RPMI8226 (cell line): ENCODE data around the gene EOLA1.
A peak's percentile ranks its signal among the peaks of the same experiment; 100 is the strongest.
"Not testable (repeated sequence)": the region's sequence is repeated elsewhere in the genome, so short reads cannot be mapped to it uniquely, and the experiment has no call there.

Source experiments
- DNase-seq: peaks from one replicate; pipeline ENCODE4 v3.0.0-alpha.2; 2015

Gene EOLA1

DNA sequence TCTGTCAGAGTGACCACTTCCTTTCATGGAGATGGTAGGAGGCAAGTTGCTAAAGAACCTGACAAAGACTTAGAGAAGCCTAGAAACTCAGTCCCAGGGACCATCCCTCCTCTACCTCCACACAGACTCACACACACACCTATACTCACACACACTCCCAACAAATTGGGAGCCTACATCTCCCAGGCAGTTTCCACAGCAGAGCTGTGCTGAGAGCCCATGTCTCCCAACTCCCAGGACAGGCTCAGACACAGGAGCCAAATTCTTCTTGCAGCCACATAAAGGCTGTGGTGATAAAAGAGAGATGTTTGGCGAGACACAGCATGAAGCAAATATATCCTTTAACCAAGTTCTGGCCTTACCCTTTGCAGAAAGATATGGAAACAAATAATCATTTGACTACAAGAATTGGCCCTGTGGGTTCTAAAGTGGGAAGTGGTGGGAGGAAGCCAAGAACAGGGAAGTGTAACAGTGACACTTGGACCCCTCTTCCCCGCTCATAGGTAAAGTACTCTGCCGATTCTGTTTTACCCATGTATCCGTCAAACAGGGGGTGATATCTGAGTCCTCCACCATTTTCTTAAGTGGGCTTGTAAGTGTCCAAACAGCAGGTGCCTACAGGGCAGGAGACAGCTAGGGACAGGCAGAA is 24.7 kb upstream of the EOLA1 start:
- DNase-seq: no peak

DNA sequence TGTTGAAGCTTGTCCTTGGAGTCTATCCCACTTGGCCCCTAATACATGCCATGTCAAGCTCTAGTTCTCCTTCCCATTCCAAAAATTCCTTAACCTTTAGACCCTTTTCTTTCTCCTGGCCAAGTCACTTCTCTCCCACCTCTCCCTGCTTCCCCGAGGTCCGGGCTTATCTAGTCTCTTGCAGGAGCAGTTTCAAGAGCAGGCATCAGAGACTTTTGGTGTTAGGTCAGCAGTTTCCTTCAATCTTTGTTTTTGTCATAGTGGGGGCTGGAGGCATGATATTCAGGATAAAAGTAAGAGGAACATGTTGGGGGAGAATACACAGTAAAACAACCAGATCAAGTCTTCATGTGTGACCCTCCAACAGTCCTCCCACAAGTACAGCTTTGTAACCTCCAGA is 24.2 kb upstream of the EOLA1 start:
- DNase-seq: no peak

DNA sequence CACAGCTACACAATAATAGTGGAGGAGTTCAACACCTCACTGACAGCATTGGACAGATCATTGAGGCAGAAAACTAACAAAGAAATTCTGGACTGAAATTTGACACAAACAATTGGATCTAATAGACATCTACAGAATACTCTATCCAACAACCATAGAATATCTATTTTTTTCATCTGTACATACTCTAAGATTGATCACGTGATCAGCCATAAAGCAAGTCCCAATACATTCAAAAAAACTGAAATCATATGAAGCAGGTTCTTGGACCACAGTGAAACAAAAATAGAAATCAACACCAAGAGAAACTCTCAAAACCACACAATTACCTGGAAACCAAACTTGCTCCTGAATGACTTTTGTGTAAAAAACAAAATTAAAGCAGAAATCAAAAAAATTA is 23.5 kb upstream of the EOLA1 start:
- DNase-seq: no peak

DNA sequence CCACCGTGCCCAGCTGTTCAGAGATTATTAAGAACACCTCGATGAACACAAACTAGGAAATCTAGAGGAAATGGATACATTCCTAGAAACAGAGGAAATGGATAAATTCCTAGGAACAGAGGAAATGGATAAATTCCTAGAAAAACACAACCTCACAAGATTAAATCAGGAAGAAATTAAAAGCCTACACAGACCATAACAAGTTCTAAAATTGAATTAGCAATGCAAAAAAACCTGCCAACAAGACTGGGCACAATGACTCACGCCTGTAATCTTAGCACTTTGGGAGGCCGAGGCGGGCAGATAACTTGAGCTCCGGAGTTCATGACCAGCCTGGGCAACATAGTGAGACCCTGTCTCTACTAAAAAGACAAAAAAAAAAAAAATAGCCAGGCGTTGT is 22.6 kb upstream of the EOLA1 start:
- DNase-seq: no peak

DNA sequence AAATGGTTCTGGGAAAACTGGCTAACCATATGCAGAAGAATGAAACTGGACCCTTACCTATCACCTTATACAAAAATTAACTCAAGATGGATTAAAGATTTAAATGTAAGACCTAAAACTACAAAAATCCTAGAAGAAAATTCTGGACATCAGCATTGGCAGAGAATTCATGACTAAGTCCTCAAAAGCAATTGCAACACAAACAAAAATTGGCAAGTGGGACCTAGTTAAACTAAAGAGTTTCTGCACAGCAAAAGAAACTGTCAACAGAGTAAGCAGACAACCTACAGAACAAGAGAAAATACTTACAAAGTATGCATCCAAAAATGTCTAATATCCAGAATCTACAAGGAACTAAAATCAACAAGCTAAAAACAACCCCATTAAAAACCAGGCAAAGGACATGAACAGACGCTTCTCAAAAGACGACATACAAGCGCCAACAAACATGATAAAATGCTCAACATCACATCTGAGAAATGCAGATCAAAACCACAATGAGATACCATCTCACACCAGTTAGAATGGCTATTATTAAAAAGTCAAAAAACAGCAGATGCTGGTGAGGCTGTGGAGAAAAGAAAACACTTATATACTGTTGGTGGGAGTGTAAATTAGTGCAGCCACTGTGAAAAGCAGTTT is 20.1 kb upstream of the EOLA1 start:
- not testable (repeated sequence) for DNase-seq

DNA sequence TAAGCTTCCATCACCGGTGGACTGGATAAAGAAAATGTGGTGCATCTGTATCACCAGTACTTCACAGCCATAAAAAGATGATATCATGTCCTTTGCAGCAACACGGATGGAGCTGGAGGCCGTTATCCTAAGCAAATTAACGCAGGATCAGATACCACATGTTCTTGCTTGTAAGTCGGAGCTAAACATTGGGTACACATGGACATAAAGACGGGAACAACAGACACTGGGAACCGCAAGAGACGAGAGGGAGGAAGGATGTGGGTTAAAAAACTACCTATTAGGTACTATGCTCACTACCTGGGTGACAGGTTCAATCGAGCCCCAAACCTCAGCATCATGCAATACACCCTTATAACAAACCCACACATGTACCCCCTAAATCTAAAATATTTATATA is 19.4 kb upstream of the EOLA1 start:
- no peak for DNase-seq

DNA sequence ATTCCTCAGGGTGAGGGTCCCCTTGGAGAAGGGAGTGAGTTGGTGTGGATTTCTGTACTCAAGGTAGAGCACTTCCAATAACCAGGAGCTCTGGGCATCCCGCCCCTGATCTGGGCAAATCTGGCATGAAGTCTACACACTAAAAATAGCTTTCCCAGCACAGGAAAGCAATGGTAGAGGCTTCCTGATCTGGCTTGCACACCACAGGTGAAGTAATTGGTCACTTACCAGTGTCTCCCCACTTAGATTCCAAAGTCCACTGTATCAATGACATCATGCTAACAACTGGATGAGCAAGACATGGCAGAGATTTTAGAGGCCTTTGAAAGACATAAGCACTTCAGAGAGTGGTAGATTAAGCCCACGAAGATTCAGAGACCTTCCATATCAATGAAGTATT is 17.9 kb upstream of the EOLA1 start:
- no peak for DNase-seq

DNA sequence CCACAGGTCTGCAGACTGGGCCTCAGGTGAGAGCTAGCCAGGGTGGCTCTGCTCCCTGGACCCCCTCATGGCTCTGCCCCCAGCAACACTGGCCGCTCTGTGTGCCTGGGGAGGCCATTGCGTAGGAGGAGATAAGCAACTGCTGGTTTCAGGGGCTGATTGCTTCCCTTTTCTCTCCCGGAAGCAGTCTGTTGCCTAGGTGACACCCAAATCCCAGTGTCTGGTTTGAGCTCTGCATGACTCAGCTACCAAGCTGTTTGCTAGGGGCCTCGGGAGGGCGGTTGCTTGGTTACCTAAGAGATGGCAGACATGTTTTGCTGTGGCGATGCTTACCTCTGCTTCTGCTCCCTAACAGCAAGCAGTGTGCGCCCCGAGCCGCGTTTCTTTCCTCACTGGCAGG is 15.4 kb upstream of the EOLA1 start:
- DNase-seq: peak; percentile 65

DNA sequence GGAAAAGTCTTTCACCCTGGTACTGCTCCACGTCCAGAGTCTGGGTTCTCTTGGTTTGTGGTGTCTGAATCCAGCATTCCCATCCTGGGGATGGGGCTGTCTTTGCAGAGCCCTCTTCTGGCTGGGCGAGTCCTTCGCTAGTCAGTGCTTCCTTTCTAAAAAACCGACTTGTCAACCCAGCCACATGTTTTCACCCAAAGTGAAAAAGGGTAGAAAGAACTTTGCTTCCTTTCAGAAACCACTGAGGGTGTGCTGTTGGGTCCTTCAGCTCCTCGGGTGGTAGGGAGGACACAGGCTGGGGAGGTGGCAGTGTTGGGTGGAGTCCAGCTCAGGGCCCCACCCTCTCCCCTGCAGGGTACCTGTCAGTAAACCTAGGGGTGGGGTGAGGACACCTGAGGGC is 14.9 kb upstream of the EOLA1 start:
- peak; percentile 53 for DNase-seq

DNA sequence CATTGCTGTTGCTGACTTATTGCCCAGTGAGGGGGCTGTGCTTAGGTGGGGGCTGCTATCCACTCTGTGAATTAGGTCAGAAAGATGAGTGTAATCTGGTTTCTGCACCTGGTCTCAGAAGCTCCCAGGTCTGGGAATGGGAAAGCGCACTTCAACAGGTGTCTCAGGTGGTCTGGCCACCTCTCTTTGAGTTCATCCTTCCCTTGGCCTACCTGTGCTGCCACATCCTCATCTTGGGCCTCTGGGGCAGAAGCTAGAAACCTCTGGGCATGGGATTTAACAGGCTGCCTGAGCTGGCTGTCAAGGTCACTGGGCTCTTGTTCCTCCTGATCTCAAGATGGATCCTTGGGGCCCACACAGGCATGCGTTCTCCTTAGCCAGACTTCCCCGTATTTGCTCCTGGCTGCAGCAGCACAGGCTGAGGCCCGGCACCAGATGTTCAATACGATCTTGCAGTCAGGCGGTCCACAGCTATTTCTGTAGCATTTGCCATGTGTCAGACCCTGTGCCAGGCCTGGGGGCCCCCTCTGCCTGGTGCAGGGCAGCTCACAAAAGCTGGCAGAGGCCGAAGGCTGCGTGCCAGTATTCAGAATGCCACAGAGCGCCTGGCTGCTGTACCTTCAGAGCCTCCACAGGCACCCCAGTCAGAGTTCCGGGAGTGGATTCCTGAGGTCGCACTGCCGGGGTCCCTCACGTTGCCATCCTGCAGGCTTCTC is 14.3 kb upstream of the EOLA1 start:
- DNase-seq: not testable (repeated sequence)

DNA sequence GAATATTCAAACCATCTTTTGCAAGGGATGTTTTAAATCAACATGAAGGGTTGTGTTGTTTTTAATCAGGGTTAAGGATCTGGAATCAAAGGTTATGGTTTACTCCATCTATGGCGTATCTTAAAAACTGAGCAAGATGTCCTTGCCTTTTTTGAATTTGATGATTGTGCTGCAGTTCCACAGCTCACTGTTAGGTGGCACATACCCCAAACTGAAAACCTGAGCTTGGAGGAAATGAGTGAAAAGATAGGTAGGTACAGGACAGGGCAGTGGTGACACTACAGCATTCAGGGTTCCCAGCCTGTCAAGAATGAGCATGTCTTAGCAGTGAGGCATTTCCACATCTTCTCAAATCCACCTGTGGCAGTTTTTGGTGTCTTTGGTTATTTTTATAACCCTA is 13.1 kb upstream of the EOLA1 start:
- DNase-seq: peak; percentile 44

DNA sequence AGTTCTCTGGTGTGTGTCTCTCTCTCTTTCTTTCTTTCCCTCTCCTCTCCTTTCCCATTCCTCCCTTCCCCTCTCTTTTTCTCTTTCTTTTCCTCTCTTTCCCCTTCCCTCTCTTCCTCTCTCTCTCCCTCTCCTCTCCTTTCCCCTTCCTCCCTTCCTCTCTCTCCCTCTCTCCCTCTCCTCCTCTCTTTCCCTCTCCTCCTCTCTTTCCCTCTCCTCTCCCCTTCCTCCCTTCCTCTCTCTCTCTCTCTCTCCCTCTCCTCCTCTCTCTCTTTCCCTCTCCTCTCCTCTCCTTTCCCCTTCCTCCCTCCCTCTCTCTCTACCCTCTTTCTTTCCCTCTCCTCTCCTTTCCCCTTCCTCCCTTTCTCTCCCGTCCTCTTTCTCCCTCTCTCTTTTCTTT is 12.4 kb upstream of the EOLA1 start:
- DNase-seq: no peak

DNA sequence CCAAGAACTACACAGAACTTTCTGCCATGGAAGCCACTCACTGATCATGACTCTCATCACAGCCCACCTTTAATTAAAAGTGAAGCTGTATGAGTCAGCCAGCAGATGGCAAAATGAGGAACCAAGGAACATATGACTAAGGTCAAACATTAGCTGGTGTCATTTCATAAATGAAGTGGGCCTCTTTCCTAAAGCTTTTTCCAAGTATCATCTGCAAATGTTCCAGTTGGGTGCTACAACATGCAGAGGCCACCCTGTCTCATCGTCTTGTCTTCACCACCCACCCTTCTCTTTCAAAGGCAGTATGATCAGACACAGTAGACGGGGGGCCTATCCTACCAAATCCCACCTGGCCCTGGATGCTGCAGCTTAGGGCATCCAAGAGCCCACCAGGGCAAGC is 9.2 kb upstream of the EOLA1 start:
- DNase-seq: peak; percentile 12

DNA sequence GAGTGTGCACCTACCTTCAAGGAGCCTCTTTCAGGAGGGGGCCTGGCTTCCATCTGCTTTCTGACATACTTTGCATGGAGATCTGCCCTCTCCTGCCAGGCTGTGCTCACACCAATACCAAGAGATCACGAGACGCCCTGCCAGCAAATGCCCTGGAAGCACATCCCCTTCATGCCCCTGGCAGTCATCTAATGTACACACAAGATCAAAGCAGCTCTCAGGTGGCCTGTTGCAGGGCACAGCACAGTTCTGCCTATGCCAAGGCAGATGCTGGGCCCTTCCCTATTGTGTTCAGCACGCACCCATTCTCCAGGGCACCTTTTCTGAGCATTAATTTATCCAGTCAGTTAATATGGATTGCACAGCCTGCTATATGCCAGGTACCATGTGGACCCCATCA is 7.9 kb upstream of the EOLA1 start:
- DNase-seq: not testable (repeated sequence)

DNA sequence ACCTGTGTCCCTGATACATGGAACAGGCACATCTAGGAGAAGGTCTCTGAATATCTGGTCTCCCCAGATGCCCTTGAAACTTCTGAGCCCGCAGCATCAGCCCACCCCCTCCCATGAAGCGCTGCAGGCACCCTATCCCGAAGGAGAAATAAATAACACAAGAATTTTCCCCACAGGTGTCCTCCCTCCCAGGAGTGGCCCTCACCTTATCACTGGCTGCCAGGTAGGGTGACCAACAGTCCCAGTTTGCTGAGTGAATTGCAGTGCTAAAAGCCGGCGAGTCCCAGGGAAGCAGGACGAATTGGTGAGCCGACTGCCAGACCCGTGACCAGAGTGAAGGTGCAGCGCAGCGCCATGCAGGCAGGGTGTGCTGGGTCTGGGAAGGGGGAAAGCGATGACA is 6.8 kb upstream of the EOLA1 start:
- DNase-seq: not testable (repeated sequence)

DNA sequence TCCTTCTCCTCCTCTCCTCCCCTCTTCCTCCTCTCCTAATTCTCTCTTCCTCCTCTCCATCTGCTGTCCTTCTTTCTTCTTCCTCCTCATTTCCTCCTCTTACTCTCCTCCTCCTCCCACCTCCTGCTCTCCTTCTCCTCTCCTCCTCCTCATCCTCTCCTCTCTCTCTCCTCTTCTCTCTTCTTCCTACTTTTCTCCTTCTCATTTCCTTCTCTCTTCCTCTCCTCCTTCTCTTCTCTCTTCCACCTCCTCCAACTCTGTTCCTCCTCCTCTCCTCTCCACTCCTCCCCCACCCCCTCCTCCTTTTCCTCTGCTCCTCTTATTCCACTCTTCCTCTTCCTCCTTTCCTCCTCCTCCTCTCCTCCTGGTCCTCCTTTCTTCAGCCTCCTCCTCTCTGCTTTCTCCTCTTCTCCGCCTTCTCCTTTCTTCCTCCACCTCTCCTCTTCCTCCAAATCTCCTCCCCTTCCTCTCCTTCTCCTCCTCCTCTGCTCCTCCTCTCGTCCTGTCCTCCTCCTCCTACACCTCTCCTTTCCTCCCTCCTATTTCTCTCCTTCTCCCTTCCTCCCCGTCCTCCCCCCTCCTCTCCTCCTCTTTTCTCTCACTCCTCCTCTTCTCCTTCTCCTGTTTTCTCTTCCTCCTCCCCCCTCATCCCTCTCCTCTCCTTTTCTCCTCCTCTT is 5.7 kb upstream of the EOLA1 start:
- DNase-seq: not testable (repeated sequence)

DNA sequence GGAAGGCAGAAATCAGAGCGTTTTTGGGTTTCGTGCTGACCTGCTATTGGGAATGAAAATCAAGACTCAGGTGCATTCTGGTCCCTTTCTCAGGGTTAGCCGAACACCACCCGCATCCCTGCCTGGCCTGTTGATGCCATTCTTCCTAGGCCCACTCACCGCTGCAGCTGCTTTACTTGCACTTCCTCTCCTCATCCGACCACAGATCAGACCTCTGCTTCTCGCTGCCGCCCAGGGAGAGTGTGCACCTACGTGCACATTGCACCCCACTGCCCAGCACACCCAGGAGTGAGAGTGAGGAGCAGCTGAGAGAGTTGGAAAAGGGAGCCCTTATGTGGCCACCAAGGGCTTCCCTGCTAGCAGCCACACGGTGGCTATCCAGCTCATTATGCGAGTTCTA is 3.3 kb upstream of the EOLA1 start:
- DNase-seq: not testable (repeated sequence)

DNA sequence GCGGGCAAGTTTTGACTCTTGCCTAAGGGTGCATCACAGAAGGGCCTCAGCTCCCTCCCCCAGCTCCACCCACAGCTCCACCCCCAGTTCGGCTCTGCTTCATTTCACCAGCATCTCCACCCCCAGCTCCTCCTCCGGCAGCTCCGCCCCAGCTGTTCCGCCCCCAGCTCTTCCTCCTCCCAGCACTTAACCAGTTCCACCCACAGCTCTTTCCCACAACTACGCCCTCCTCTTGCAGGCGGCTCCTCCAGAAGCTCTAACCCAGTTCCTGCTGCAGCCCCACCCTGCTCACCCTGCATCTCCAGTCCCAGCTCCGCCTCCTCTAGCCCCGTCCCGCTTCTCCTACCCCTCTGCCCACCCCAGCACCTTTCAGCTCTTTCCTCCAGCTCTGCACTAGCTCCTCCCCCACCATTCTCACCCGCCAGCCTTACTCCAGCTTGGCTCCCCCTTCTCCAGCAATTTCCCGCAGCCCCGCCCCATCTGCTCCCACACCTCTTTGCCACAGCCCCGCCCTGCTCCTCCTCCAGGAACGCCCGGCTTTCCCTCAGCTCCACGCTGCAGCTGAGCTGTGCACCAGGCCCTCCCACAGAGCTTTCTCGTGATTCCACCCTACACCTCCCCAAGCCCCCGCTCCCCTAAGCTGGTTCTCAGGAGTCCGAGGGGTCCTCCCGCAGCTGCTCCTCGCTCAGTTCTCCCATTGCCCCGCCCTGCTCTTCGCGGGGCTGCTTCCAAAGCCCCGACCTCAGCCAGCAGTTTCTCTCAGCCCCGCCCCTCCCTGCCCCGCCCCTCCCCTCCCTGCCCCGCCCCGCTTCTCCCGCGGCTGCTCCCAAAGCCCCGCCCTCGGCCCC is 1.3 kb upstream of the EOLA1 start:
- DNase-seq: peak; percentile 92

DNA sequence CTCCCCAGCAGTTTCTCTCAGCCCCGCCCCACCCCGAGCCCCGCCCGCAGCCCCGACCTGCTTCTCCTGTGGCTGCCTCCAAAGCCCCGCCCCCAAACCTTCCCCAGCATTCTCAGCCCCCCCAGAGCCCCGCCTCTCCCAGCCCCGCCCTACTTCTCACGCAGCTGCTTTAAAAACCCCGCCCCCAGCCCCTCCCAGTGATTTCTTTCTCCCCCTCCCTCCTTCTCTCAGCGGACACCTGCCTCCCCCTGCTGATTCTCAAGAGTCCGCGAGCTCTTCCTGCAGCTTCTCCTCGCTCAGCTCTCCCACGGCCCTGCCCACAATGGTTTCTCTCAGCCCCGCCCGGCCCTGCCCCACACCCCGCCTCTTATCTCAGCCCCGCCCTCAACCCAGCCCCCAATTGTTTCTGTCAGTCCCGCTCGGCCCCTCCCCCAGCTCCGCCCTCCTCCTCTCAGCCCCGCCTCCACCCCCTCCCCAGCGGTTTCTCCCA is 636 bp upstream of the EOLA1 start:
- peak; percentile 92 for DNase-seq

DNA sequence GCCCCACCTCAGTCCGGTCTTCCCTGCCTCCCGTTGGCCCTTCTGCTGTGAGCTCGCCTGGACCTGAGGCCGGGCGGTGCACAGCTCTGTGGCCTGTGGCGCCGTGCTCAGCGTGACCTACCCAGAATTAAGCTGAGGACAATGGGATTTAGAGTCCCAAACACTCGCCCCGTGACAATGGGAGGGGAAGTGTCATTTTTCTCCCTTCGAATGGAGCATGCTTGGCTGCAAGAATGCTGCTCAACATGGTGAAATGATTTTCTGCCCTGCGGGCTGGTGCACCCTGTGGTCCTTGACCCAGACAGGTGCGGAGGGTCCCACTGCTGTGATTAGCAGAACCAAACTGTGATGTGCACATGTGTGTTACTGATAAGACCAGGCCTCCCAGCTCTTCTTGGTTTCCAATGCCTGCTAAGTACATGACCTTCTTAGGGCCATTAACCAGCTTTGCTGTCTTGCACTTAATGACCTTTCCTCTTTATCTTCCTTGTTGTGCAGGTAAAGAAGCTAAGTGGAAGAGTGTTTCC is 772 bp downstream of the EOLA1 start:
- DNase-seq: peak; percentile 2

DNA sequence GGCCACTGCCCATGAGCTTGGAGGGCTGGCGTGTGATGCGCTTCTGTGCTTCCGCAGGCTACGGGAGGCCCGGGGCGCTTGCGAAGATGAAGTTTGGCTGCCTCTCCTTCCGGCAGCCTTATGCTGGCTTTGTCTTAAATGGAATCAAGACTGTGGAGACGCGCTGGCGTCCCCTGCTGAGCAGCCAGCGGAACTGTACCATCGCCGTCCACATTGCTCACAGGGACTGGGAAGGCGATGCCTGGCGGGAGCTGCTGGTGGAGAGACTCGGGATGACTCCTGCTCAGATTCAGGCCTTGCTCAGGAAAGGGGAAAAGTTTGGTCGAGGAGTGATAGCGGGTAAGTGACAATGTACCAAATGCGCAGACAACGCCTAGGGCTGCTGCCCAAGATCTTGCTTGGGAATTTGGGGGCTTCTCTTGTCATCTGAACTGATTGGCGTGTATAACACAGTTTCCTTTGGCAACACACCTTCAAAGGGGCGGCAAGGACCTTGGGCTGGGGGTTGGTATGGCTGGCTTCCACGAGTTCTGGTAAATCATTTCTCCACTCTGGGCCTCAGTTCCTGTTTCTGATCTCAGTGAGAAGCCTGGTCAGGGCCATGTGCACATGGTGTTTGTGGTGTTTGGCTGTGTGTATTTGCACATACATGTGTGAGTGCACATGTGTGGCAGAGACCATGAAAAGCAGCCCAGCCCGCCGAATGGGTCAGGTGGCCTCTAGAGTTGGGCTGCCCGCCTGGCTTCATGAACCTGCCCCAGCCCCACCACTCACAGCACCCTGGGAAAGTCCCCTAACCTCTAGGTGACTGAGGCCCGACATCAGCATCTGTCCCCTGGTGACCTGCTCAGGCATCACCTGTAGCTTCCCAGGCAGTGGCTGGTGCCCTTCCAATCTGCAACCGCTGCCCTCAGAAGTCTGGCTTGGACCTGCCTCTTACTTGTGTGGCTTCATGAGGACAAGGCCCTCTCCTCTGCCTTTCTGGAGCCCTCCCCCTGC is 5.0 kb downstream of the EOLA1 start:
- not testable (repeated sequence) for DNase-seq
